DMS53 treated with DMSO at 0.1 percent for 48 hours (cell line): Measurements from ENCODE around the gene ROCK2.

Experiments used
- DNase-seq: peaks from one replicate; lab custom pipeline; 2025; ENCODE audit not compliant: unreplicated experiment; lab: John Stamatoyannopoulos, UW

The ROCK2 gene

GRCh38 chr2:11312770-11313471, 31.5 kb downstream of the ROCK2 start:
- DNase-seq = no peak

DNA sequence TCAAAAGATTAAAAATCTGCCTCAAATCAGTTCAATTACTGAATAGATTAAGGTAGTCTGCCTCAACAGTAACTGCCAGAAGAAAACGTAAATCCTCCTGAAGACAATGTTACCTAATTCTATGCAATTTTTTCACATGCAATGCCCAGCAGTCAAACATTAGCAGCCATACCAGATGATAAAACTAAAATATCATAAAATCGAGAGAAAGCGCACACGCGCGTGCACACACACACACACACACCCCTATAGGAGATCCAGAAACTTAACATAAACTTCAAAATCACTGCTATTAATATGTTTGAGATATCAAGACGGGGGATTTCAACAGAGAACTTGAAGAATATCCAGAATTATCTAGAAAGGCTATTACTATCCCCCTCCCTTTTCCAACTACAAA, 32.9 kb downstream of the ROCK2 start:
- no peak for DNase-seq

DNA sequence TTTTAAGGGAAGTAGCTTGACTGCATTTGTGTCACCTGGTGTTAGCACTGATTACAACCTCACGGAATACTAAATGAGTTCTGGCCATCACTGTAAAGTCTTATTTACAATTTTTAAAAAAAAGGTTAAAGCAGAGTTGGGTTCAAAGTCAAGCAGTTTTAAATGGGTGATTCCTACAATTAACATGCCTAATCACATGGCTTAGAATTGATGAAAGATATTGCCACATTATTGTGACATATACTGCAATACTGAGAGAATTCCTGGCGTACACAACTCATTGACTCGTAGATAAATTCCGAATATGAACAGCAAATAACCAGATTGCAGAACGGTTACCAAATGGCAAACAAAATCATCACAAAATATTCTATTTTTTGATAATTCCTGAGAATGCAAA, 34.2 kb downstream of the ROCK2 start:
- DNase-seq = no peak

- DNase-seq = no peak
These were observed 34.7 kb downstream of the ROCK2 start for GRCh38 chr2:11309706-11310105.

DNA sequence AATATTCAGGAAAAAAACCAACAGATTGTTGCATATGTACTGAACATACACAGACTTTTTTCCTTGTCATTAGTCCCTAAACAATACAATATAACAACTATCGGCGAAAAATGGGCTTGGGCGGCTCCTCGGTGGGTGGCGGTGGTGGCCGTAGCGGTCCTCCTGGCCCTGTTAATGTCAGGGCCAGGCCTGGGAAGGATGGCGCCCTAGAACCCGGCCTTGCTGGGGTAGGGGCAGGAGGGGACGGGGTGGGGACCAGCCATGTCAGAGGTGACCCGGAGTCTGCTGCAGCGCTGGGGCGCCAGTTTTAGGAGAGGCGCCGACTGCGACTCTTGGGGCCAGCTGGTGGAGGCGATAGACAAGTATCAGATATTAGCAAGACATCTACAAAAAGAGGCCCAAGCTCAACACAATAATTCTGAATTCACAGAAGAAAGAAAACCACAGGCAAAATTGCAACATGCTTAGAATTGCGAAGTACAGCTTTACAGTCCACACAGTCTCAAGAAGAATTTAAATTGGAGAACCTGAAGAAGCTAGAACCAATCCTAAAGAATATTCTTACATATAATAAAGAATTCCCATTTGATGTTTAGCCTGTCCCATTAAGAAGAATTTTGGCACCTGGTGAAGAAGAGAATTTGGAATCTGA, 36.5 kb downstream of the ROCK2 start:
- DNase-seq = no peak

GRCh38 chr2:11305958-11306357, 38.5 kb downstream of the ROCK2 start:
- DNase-seq = no peak

- no peak for DNase-seq
These were observed 39.1 kb downstream of the ROCK2 start for GRCh38 chr2:11305338-11305737.

DNA sequence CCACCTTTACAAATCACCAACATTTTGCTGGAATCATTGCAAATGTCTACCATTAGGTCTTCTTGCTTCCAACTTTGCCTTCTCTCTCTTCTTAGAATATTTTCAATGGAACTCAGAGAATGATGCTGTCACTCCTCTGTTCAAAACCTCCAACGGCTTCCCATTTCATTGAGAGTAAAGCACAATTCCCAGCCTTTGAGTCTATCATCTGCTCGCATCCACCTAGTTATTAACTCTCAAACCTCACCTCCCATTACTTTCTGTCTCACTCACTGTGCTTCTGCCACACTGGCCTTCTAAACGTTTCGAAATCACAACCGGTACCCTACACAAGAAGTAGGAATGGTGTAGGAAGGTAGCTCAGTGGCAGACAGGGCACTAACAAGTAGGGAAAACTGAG, 40.0 kb downstream of the ROCK2 start:
- DNase-seq = no peak

- no peak for DNase-seq
These were observed 41.0 kb downstream of the ROCK2 start for GRCh38 chr2:11303290-11304013.

- DNase-seq = no peak
These were observed 45.0 kb downstream of the ROCK2 start for GRCh38 chr2:11299439-11299838.

GRCh38 chr2:11298592-11298991, 45.8 kb downstream of the ROCK2 start:
- no peak for DNase-seq

DNA sequence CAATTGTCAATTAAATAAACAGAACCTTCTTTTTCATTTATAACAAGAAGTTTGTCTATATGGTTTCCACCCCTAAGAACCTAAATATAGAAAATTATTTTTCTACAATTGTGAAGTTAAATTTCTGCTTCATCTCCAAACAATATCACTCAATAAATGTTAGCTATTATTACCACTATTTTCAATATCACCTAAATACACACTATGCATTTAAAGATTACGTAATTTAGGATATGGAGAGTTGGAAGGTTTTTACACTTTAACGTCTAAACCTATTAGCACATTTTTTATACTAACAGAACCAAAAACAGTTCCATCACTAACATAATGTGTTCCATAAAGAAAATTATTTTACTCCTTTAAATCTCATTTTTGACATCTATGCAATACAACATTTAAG, 48.0 kb downstream of the ROCK2 start:
- DNase-seq = no peak

DNA sequence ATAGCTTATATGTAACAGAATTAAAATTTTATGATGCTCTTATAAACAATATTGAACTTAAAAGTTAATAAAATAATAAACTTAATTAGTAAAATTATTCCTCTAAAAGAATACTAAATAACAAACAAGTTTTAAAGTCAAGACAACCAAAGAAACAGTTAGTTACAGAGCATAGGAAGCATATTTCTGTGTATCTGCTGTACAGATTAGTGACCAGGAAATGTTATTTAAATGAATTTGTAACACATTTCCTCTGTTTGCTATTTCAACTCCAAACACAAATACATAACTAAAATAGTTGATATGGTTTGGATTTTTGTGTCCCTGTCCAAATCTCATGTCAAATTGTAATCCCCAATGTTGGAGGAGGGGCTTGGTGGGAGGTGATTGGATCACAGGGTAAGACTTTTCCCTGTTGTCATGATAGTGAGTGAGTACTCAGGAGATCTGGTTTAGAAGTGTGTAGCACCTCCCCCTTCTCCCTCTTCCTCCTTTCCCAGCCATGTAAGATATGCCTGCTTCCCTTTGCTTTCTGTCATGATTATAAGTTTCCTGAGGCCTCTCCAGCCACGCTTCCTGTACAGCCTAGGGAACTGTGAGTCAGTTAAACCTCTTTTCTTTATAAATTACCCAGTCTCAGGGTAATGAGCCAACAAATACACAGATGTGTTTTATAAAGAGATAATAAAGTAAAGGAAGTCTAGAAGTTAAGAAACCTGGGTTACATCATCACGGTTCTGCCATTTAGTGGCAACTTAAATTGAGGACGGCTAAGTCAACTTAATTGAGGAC, 51.8 kb downstream of the ROCK2 start:
- DNase-seq = no peak

- DNase-seq = no peak
These were observed 53.7 kb downstream of the ROCK2 start for GRCh38 chr2:11290713-11291112.

GRCh38 chr2:11290211-11290610, 54.2 kb downstream of the ROCK2 start:
- no peak for DNase-seq

DNA sequence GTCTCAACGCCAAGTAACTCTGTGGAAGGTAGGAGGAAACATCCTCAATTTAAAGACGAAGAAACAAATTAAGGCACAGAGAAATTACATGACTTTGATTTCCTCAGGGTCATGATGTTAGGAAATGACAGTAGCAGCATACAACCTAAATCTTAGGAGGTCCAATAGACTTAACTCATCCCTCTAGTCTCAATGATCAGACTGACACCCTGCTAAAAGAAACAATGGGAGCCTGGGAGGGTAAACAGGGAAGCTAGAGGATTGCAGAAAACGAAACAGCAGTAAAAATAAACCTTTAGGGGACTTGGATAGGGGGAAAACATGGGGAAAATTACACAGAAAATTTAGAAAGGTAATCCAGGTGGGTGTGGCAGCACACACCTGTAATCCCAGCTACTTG, 56.0 kb downstream of the ROCK2 start:
- DNase-seq = no peak

- no peak for DNase-seq
These were observed 57.7 kb downstream of the ROCK2 start for GRCh38 chr2:11286749-11287148.

DNA sequence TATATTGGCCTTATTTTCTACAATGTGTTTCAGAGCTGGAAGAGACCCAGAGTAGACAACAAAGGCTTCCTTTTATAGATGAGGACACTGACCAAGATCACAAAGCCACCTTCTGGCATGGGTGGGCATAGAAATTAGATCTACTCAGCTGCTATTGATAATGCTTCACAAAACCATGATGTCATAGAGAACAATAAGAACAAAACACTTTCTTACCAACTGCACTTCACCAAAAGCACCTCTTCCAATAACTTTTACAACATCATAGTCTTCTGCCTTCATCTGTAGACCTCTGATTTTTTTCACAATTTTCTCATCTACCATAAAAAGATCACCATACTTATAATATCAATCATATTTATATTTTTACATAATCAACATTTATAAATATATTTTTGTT, 58.1 kb downstream of the ROCK2 start:
- DNase-seq = no peak

- DNase-seq = no peak
These were observed 58.9 kb downstream of the ROCK2 start for GRCh38 chr2:11285499-11285898.

DNA sequence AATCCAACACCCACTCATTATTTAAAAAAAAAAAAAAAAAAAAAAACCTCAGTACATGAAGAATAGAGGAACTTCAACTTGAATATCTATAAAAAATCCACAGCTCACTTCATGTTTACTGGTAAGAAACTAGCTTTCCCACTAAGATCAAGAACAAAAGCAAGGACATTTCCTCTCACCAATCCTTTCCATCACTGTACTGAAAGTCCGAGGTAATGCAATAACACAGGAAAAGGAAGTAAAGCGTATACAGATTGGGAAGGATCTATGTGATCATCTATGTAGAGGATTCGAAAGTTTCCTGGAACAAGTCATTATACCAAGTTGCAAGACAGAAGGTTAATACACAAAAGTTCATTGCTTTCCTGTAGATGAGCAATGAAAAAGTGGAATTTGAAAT, 63.2 kb downstream of the ROCK2 start:
- DNase-seq = no peak

GRCh38 chr2:11280713-11281112, 63.7 kb downstream of the ROCK2 start:
- no peak for DNase-seq

- no peak for DNase-seq
These were observed 65.0 kb downstream of the ROCK2 start for GRCh38 chr2:11279398-11279797.
